HL-60 (cell line): ENCODE measurements around the gene KIF26B.

ENCODE experiments used
- DNase-seq, 2 experiments: peaks; one replicate each; pipeline ENCODE4 v3.0.0-alpha.2; 2010 to 2020; ENCODE audit warnings: low read depth in 1 of 2, low spot score in 1 of 2
- H3K27ac ChIP-seq: fragments of 250-450 bp; sonication (Bioruptor Pico); replicated peaks from 2 replicates; pipeline ENCODE4 v1.5.1; 2020; ENCODE audit warnings: mild to moderate bottlenecking, moderate library complexity
- H3K27me3 ChIP-seq: fragments of 250-450 bp; sonication (Bioruptor Pico); 2 replicates; pipeline ENCODE4 v1.5.1; 2021; ENCODE audit warnings: mild to moderate bottlenecking, moderate library complexity; ENCODE audit not compliant: insufficient read depth, poor library complexity, severe bottlenecking
- H3K4me3 ChIP-seq: replicated peaks from 2 replicates; pipeline ENCODE4 v1.5.1; 2011; ENCODE audit warnings: mild to moderate bottlenecking, control low read depth, low read length; ENCODE audit not compliant: insufficient read depth
- CTCF ChIP-seq: IDR thresholded peaks from one replicate; pipeline ENCODE4 v1.5.1; 2011; ENCODE audit warnings: low read length, control low read depth, inconsistent platforms; ENCODE audit not compliant: insufficient read depth
- GABPA ChIP-seq: IDR thresholded peaks from 2 replicates; pipeline ENCODE4 v1.6.1; 2012; ENCODE audit warnings: low read depth
- POLR2AphosphoS5 ChIP-seq: IDR thresholded peaks from 2 replicates; pipeline ENCODE4 v1.6.1; 2012; ENCODE audit warnings: low read depth
- SPI1 ChIP-seq: IDR thresholded peaks from 2 replicates; pipeline ENCODE4 v1.6.1; 2012; ENCODE audit warnings: low read depth, mild to moderate bottlenecking, borderline replicate concordance
- TF ChIP-seq, protein P1 (sequence below): IDR thresholded peaks from 2 replicates; pipeline ENCODE4 v1.6.1; 2012; ENCODE audit warnings: low read depth; ENCODE audit not compliant: insufficient replicate concordance

Gene KIF26B

DNA sequence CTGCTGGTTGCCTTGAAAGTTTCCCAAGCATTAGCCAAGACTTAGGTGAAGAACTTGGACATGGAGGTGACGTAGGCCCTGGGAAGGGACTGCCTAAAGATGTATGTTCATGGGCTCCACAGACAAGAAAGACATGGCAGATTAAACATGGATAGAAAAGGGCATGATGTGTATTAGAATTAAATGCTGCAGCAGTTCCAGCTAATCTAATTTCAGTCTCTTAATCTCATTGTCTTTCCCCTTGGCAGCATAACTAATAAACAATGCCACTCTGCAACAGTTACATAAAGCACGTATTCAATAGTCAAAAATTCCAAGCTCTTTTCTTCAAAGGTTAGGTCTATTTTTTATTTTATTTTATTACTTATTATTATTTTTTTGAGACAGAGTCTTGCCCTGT lies 251.6 kb downstream of the KIF26B start:
- no peak for TF ChIP-seq SPI1
- TF ChIP-seq CTCF: no peak
- no peak for TF ChIP-seq POLR2AphosphoS5
- no peak for TF ChIP-seq GABPA
- TF ChIP-seq, protein P1, sequence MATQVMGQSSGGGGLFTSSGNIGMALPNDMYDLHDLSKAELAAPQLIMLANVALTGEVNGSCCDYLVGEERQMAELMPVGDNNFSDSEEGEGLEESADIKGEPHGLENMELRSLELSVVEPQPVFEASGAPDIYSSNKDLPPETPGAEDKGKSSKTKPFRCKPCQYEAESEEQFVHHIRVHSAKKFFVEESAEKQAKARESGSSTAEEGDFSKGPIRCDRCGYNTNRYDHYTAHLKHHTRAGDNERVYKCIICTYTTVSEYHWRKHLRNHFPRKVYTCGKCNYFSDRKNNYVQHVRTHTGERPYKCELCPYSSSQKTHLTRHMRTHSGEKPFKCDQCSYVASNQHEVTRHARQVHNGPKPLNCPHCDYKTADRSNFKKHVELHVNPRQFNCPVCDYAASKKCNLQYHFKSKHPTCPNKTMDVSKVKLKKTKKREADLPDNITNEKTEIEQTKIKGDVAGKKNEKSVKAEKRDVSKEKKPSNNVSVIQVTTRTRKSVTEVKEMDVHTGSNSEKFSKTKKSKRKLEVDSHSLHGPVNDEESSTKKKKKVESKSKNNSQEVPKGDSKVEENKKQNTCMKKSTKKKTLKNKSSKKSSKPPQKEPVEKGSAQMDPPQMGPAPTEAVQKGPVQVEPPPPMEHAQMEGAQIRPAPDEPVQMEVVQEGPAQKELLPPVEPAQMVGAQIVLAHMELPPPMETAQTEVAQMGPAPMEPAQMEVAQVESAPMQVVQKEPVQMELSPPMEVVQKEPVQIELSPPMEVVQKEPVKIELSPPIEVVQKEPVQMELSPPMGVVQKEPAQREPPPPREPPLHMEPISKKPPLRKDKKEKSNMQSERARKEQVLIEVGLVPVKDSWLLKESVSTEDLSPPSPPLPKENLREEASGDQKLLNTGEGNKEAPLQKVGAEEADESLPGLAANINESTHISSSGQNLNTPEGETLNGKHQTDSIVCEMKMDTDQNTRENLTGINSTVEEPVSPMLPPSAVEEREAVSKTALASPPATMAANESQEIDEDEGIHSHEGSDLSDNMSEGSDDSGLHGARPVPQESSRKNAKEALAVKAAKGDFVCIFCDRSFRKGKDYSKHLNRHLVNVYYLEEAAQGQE: no peak
- DNase-seq: no peak
- no peak overlapping the region for H3K4me3 ChIP-seq

GRCh38 chr1:245407983-245408382 lies 253.2 kb downstream of the KIF26B start:
- no peak for TF ChIP-seq CTCF
- TF ChIP-seq POLR2AphosphoS5: no peak
- TF ChIP-seq GABPA: no peak
- TF ChIP-seq, protein P1: no peak
- no peak overlapping the region for H3K4me3 ChIP-seq
- peaks cover 2% of the 10 kb centered on the region for H3K27me3 ChIP-seq
- H3K27ac ChIP-seq: no peak overlapping the region
- DNase-seq: no peak

More for the DNA sequence above, 251.6 kb downstream of the KIF26B start:
- Histone ChIP-seq H3K27ac (no peak overlapping the region), H3K27me3 (peaks cover 2% of the 10 kb centered on the region)

DNA sequence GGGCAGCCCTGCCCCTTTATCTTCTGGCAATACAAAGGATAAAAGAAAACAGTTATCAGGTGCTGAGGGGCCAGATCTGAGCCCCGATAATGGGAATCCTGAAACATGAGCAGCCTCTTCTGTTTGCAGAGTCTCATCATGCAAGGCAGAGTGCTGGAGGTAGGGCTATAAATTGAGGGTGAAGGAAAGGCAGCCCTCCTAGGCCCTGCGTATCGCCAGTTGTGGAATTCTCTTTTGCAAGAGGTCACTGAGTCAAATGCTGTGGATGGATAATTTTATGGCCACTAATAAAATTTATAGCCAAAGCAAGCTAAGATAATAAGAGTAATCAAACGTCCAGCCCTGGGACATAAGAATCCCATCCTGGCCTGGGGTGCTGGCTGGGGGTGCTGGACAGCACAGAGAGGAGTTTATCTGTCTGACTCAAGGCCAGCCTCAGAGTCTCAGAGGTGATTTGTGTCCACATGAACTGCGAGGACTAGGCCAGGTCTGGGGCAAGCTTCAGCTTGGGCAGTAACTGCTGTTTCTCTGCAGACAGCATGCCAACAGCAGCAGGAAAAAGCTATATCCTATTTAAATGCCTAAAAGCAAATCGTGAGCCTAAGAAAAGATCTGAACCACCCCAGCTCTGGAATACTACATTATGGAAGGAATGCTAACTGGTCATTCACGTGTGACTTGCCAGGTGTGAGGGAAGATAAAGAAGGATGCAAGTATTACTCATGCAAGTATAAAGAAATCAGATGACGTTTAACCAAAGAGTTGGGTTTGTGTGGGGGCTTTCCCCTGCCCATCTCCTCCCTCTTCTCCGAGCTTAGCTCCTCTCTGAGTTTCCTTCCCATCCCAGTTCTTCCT lies 254.8 kb downstream of the KIF26B start:
- Histone ChIP-seq H3K27me3 (peaks cover 2% of the 10 kb centered on the region), H3K27ac (no peak overlapping the region)

More for the DNA sequence above, 254.8 kb downstream of the KIF26B start:
- no peak overlapping the region for H3K4me3 ChIP-seq
- TF ChIP-seq SPI1 (no peak), POLR2AphosphoS5 (no peak), GABPA (no peak), CTCF (no peak)
- TF ChIP-seq, protein P1: no peak
- DNase-seq: no peak
